Pons (tissue), 1 donor: ENCODE measurements around the gene BDH1.
"Not testable (repeated sequence)": the region's sequence is repeated elsewhere in the genome, so short reads cannot be mapped to it uniquely, and the experiment has no call there.

Experiments
- DNase-seq: peaks from one replicate; pipeline ENCODE4 v3.0.0-alpha.2; 2016; ENCODE audit warnings: low spot score

BDH1 gene

GRCh38 chr3:197521277-197522182 is 34.2 kb downstream of the BDH1 start:
- no peak for DNase-seq

- peak; percentile 61 for DNase-seq
Measured at GRCh38 chr3:197520311-197521276, 35.2 kb downstream of the BDH1 start.

- no peak for DNase-seq
Measured at GRCh38 chr3:197519801-197520211, 36.0 kb downstream of the BDH1 start.

- no peak for DNase-seq
Measured at GRCh38 chr3:197518881-197519421, 36.8 kb downstream of the BDH1 start.

- DNase-seq: not testable (repeated sequence)
Measured at GRCh38 chr3:197517922-197518683, 37.7 kb downstream of the BDH1 start.

- DNase-seq: not testable (repeated sequence)
Measured at GRCh38 chr3:197516890-197517606, 38.7 kb downstream of the BDH1 start.

GRCh38 chr3:197516517-197516889 is 39.3 kb downstream of the BDH1 start:
- DNase-seq: no peak

GRCh38 chr3:197514786-197515355 is 40.9 kb downstream of the BDH1 start:
- no peak for DNase-seq

GRCh38 chr3:197513953-197514785 is 41.6 kb downstream of the BDH1 start:
- no peak for DNase-seq

- DNase-seq: no peak
Measured at GRCh38 chr3:197512691-197513571, 42.8 kb downstream of the BDH1 start.

- no peak for DNase-seq
Measured at GRCh38 chr3:197511853-197512635, 43.7 kb downstream of the BDH1 start.

GRCh38 chr3:197511130-197511529 is 44.6 kb downstream of the BDH1 start:
- DNase-seq: peak; percentile 43

- DNase-seq: no peak
Measured at GRCh38 chr3:197510642-197511018, 45.1 kb downstream of the BDH1 start.

- DNase-seq: no peak
Measured at GRCh38 chr3:197508924-197509775, 46.6 kb downstream of the BDH1 start.

- no peak for DNase-seq
Measured at GRCh38 chr3:197508461-197508860, 47.3 kb downstream of the BDH1 start.

- DNase-seq: no peak
Measured at GRCh38 chr3:197508051-197508451, 47.7 kb downstream of the BDH1 start.

- no peak for DNase-seq
Measured at GRCh38 chr3:197507541-197507940, 48.2 kb downstream of the BDH1 start.
